ENCODE results near the gene RAVER1.
A peak's percentile ranks its signal among the peaks of the same experiment; 100 is the strongest.
"Not testable (repeated sequence)": the region's sequence is repeated elsewhere in the genome, so short reads cannot be mapped to it uniquely, and the experiment has no call there.

RAVER1 gene

DNA sequence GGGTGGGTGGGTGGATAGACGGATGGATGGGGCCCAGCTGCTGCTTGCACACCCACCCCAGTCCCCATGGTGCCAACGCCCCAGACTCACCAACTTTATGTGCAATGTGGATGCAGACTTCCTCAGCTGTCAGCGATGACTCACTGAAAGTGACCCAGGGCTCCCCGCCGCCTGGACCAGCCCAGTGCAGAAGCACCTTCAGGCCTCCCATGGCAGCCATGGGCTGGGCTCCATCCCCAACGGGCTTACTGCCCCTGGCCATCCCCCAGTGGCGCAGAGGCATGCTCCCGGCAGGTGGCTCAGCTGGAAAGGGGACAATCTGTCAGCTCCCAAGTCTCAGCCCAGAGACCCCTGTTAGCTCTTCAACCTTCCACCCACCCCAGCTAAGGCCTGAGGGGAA is 44.8 kb upstream of the RAVER1 start:
- TF ChIP-seq ZFP37 (tag by site-specific recombination; IDR thresholded peaks at IDR 0.05) (no peak), ZNF830 (tag by site-specific recombination; IDR thresholded peaks at IDR 0.05; ENCODE audit: low read depth) (no peak), ZNF76 (tag by site-specific recombination; IDR thresholded peaks at IDR 0.05; ENCODE audit: borderline replicate concordance, low read depth) (no peak), ZNF510 (tag by site-specific recombination; IDR thresholded peaks at IDR 0.05; ENCODE audit: insufficient replicate concordance) (no peak), SCRT1 (tag by site-specific recombination; IDR thresholded peaks at IDR 0.05; ENCODE audit: borderline replicate concordance) (no peak), ZNF2 (tag by site-specific recombination; IDR thresholded peaks at IDR 0.05) (no peak), ZNF394 (tag by site-specific recombination; IDR thresholded peaks at IDR 0.05; ENCODE audit: borderline replicate concordance) (no peak)
- TF ChIP-seq, protein P1, sequence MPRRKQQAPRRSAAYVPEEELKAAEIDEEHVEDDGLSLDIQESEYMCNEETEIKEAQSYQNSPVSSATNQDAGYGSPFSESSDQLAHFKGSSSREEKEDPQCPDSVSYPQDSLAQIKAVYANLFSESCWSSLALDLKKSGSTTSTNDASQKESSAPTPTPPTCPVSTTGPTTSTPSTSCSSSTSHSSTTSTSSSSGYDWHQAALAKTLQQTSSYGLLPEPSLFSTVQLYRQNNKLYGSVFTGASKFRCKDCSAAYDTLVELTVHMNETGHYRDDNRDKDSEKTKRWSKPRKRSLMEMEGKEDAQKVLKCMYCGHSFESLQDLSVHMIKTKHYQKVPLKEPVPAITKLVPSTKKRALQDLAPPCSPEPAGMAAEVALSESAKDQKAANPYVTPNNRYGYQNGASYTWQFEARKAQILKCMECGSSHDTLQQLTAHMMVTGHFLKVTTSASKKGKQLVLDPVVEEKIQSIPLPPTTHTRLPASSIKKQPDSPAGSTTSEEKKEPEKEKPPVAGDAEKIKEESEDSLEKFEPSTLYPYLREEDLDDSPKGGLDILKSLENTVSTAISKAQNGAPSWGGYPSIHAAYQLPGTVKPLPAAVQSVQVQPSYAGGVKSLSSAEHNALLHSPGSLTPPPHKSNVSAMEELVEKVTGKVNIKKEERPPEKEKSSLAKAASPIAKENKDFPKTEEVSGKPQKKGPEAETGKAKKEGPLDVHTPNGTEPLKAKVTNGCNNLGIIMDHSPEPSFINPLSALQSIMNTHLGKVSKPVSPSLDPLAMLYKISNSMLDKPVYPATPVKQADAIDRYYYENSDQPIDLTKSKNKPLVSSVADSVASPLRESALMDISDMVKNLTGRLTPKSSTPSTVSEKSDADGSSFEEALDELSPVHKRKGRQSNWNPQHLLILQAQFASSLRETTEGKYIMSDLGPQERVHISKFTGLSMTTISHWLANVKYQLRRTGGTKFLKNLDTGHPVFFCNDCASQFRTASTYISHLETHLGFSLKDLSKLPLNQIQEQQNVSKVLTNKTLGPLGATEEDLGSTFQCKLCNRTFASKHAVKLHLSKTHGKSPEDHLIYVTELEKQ (tag by site-specific recombination; IDR thresholded peaks at IDR 0.05; ENCODE audit: borderline replicate concordance): no peak
- TF ChIP-seq, protein P2, sequence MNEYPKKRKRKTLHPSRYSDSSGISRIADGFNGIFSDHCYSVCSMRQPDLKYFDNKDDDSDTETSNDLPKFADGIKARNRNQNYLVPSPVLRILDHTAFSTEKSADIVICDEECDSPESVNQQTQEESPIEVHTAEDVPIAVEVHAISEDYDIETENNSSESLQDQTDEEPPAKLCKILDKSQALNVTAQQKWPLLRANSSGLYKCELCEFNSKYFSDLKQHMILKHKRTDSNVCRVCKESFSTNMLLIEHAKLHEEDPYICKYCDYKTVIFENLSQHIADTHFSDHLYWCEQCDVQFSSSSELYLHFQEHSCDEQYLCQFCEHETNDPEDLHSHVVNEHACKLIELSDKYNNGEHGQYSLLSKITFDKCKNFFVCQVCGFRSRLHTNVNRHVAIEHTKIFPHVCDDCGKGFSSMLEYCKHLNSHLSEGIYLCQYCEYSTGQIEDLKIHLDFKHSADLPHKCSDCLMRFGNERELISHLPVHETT (tag by site-specific recombination; IDR thresholded peaks at IDR 0.05): no peak
- TF ChIP-seq, protein P3, sequence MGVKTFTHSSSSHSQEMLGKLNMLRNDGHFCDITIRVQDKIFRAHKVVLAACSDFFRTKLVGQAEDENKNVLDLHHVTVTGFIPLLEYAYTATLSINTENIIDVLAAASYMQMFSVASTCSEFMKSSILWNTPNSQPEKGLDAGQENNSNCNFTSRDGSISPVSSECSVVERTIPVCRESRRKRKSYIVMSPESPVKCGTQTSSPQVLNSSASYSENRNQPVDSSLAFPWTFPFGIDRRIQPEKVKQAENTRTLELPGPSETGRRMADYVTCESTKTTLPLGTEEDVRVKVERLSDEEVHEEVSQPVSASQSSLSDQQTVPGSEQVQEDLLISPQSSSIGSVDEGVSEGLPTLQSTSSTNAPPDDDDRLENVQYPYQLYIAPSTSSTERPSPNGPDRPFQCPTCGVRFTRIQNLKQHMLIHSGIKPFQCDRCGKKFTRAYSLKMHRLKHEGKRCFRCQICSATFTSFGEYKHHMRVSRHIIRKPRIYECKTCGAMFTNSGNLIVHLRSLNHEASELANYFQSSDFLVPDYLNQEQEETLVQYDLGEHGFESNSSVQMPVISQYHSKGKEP (tag by site-specific recombination; IDR thresholded peaks at IDR 0.05): no peak
- CTCF ChIA-PET: interaction anchor here (1.2 kb wide), 1 partner anchor 119 kb away, joined by 3 read pairs; no protein-coding TSS in a partner anchor
- H3K4me3 ChIP-seq (ENCODE audit: low read depth, low read length): no peak overlapping the region
- no peaks in the 10 kb centered on the region for H3K4me1 ChIP-seq (ENCODE audit: control insufficient read depth, insufficient read depth, low read length)
- H3K9me3 ChIP-seq (ENCODE audit: control insufficient read depth, insufficient read depth, low read depth, low read length): no peaks in the 10 kb centered on the region
- peaks cover 21 to 27% of the 10 kb centered on the region in 2 experiments; a peak in 2 of 3 replicates for H3K36me3 ChIP-seq (ENCODE audit: control insufficient read depth in 2 of 2, insufficient read depth in 1 of 2, low read length in 2 of 2)
- POLR2A ChIA-PET: no interaction called here
- no peak overlapping the region for H3K27ac ChIP-seq (ENCODE audit: extremely low read depth, low read depth, low read length)

DNA sequence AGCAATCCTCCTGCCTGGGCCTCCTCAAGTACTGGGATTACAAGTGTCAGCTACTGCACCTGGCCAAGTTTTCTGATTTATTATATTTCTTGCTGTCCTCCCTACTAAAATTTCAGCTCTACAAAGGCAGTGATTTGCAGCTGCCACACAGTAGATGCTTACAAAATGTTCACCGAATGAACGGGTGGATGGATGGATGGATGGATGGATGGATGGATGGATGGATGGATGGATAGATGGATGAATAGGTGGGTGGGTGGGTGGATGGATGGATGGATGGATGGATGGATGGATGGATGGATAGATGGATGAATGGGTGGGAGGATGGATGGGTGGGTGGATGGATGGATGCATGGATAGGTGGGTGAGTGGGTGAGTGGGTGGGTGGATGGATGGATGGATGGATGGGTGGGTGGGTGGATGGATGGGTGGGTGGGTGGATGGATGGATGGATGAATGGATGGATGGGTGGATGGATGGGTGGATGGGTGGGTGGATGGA is 43.9 kb upstream of the RAVER1 start:
- CTCF ChIA-PET; POLR2A ChIA-PET; H3K9me3 ChIP-seq (ENCODE audit: control insufficient read depth, insufficient read depth, low read depth, low read length): not testable (repeated sequence)

DNA sequence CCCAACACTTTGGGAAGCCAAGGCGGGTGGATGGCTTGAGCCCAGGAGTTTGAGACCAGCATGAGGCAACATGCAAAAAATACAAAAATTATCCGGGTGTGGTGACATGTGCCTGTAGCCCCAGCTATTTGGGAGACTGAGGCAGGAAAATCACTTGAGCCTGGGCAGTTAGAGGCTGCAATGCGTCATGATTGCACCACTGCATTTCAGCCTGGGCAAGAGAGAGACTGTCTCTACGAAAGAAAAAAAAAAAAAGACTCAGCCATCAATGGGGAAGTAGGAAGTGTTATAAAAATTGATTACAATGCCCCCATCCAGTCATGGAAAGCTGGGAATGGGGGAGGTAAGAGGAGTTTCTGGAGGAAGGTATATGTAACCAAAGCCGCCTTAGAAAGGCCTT is 41.6 kb upstream of the RAVER1 start:
- POLR2A ChIA-PET: interaction anchor here (0.7 kb wide), 2 partner anchors 43 to 137 kb away, joined by 4 to 6 read pairs; no protein-coding TSS in a partner anchor
- Histone ChIP-seq H3K9me3 (ENCODE audit: control insufficient read depth, insufficient read depth, low read depth, low read length) (no peaks in the 10 kb centered on the region), H3K4me3 (ENCODE audit: low read depth, low read length) (no peak overlapping the region), H3K4me1 (ENCODE audit: control insufficient read depth, insufficient read depth, low read length) (no peaks in the 10 kb centered on the region), H3K36me3 (ENCODE audit: control insufficient read depth in 2 of 2, insufficient read depth in 1 of 2, low read length in 2 of 2) (peaks cover 27 to 45% of the 10 kb centered on the region in 2 experiments; a peak in 2 of 3 replicates), H3K27ac (ENCODE audit: extremely low read depth, low read depth, low read length) (no peak overlapping the region)
- CTCF ChIA-PET: interaction anchor here (0.6 to 0.7 kb wide), 3 partner anchors 11 to 490 kb away, joined by 3 to 4 read pairs (median 3); no protein-coding TSS in a partner anchor
- TF ChIP-seq GLI4 (tag by site-specific recombination; IDR thresholded peaks at IDR 0.05) (no peak), ZNF529 (tag by site-specific recombination; IDR thresholded peaks at IDR 0.05; ENCODE audit: insufficient replicate concordance) (no peak), REPIN1 (tag by site-specific recombination; IDR thresholded peaks at IDR 0.05; ENCODE audit: low read depth) (no peak), ZNF785 (tag by site-specific recombination; IDR thresholded peaks at IDR 0.05) (no peak), HOXC10 (CRISPR knock-in tag; IDR thresholded peaks at IDR 0.05) (no peak), ZNF184 (tag by site-specific recombination; IDR thresholded peaks at IDR 0.05) (no peak), ZNF747 (tag by site-specific recombination; IDR thresholded peaks at IDR 0.05) (no peak)
- TF ChIP-seq, protein P4, sequence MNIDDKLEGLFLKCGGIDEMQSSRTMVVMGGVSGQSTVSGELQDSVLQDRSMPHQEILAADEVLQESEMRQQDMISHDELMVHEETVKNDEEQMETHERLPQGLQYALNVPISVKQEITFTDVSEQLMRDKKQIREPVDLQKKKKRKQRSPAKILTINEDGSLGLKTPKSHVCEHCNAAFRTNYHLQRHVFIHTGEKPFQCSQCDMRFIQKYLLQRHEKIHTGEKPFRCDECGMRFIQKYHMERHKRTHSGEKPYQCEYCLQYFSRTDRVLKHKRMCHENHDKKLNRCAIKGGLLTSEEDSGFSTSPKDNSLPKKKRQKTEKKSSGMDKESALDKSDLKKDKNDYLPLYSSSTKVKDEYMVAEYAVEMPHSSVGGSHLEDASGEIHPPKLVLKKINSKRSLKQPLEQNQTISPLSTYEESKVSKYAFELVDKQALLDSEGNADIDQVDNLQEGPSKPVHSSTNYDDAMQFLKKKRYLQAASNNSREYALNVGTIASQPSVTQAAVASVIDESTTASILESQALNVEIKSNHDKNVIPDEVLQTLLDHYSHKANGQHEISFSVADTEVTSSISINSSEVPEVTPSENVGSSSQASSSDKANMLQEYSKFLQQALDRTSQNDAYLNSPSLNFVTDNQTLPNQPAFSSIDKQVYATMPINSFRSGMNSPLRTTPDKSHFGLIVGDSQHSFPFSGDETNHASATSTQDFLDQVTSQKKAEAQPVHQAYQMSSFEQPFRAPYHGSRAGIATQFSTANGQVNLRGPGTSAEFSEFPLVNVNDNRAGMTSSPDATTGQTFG (tag by site-specific recombination; IDR thresholded peaks at IDR 0.05; ENCODE audit: borderline replicate concordance): no peak
- TF ChIP-seq, protein P3 (tag by site-specific recombination; IDR thresholded peaks at IDR 0.05): no peak

More for the DNA sequence above, 43.9 kb upstream of the RAVER1 start:
- H3K36me3 ChIP-seq (ENCODE audit: control insufficient read depth in 2 of 2, insufficient read depth in 1 of 2, low read length in 2 of 2): peaks cover 27 to 31% of the 10 kb centered on the region in 2 experiments; a peak in 2 of 3 replicates
- H3K27ac ChIP-seq (ENCODE audit: extremely low read depth, low read depth, low read length); H3K4me1 ChIP-seq (ENCODE audit: control insufficient read depth, insufficient read depth, low read length); H3K4me3 ChIP-seq (ENCODE audit: low read depth, low read length): not testable (repeated sequence)
- peak; percentile 98 for TF ChIP-seq ZNF366 (tag by site-specific recombination; conservative IDR thresholded peaks at IDR 0.05)
- 0 out of 2 replicates have a peak, but pooled peaks have one; percentile 28 for TF ChIP-seq ZNF664 (tag by site-specific recombination; IDR thresholded peaks at IDR 0.05)
- peak; percentile 58 for TF ChIP-seq ZFHX2 (tag by site-specific recombination; conservative IDR thresholded peaks at IDR 0.05)
- peak; percentile 63; the same call in 1 of the 2 replicates for TF ChIP-seq EGR2 (tag by site-specific recombination; IDR thresholded peaks at IDR 0.05; ENCODE audit: low read depth)

All from HEK293 (cell line).